HG02840 (cell line): ENCODE data around the gene CEACAM7.
"Not testable (repeated sequence)": the region's sequence is repeated elsewhere in the genome, so short reads cannot be mapped to it uniquely, and the experiment has no call there.

Experiments used
- ATAC-seq: cut with Tn5 transposase; IDR thresholded peaks from one replicate; pipeline ENCODE4 v1.9.1; 2021; ENCODE audit warnings: mild to moderate bottlenecking, moderate library complexity, moderate number of reproducible peaks; ENCODE audit not compliant: unreplicated experiment, low FRiP score

Gene CEACAM7

DNA sequence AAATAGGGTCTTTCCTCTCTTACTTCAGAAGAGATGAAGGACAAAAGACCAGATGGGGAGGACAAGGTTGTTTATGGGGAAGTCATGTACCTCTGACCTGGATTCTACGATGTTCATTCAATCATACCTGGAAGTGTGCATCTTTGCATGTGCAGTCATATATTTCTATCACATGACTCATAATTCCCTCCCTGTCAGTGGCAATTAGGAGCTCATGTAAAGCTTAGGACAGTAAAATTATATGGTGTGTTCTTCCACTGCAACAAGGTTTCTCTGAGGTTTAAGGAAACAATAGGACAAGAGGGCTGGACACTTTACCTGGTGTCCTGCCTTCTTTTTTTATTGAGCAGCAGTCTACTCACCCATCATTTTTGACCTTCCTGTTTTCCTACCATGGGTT is 19.8 kb downstream of the CEACAM7 start:
- no peak for ATAC-seq

- ATAC-seq: no peak
Measured at GRCh38 chr19:41666075-41666474, 22.0 kb downstream of the CEACAM7 start.

DNA sequence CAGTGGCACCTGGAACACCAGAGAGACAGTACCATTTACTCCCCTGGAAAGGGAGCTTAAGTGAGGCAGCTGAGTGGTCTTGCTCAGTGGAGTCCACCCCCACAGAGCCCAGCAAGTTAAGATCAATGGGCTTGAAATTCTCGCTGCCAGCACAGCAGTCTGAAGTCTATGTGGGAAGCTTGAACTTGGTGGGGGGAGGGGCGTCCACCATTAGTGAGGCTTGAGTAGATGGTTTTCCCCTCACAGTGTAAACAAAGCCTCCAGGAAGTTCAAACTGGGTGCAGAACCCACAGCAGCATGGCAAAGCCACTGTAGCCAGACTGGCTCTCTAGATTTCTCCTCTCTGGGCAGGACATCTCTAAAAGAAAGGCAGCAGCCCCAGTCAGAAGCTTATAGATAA is 30.9 kb downstream of the CEACAM7 start:
- no peak for ATAC-seq

- not testable (repeated sequence) for ATAC-seq
Measured at GRCh38 chr19:41656756-41657155, 31.3 kb downstream of the CEACAM7 start.

DNA sequence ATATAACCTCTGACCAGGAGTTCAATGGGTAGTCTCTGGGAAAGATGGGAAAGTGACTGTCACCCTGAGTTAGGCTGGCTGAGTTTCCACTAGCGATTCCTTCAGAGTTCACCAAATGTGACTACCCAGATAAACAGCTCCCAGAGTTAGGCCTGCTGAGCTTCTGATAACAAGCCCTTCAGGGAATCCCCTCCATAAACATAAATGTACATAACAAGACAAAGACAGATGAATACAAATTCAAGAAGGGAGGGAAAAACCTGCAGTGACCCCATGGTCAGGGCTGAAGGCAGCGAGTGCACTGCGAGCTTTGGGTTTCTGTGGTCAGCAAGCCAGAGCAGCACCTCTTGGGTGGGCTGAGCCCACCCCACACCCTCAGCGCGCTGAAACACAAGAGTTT is 35.8 kb downstream of the CEACAM7 start:
- ATAC-seq: no peak

DNA sequence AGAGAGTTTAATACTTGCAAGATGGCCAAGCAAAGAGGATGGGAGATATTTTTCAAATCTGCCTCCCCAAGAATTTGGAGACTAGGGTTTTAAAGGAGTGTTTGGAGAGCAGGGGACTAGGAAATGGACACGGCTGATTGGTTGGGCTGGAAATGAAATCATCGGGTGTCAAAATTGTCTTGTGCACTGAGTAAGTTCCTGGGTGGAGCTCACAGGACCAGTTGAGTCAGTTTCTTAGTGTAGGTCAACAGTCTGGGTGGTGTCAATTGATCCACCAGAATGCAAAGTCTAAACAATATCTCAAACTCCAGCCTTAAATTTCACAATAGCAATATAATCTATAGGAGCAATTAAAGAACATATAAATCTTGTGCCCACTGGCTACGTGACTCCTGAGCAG is 38.2 kb downstream of the CEACAM7 start:
- ATAC-seq: no peak

GRCh38 chr19:41646589-41647204 is 41.4 kb downstream of the CEACAM7 start:
- no peak for ATAC-seq

DNA sequence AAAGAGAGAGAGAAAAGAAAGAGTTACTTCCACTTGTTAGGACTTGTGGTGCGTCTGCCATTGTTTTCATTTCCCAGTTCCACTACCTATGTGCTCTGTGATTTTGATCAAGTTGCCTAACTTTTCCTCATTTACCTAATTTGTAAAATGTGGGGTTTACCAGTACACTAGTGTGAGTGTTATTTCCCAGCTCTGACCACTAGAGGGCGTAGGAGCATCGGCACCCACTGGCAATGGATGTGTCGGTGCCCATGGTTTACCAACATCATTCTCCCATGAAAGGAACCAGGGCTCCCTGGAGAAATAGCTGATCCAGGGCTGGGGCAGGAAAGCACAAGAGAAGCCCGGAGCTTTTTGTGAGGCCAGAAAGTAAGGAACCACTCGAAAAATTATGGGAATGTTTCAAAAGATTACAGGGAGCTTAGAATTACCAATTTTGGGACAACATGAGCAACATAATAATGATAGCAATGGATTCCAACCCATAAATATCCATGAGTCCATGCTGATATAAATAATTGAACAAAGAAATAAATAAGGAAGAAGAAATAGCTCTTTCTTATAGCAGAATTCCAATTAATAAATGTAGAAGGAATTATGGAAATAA is 46.1 kb downstream of the CEACAM7 start:
- ATAC-seq: no peak

DNA sequence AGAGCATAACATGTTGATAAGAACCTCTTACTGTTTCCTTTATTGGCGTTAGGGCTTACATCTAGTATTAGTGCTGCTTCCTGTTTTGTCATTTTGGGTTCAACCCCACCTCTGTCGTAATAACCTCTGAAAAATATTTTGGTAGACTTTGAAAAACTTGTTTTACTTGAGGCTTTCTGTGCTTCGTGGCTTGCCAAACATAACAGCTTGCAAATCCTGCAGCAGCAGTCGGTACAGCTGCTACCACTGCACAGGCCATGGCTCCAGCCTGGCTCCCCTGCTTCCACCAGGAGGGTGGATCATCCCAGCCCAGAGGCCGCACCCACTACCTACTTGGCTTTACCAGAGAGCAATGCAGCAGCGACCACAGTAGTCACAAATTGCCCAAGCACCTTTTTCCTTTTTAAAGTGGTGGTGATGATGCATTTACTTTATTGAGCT is 49.4 kb downstream of the CEACAM7 start:
- ATAC-seq: no peak

DNA sequence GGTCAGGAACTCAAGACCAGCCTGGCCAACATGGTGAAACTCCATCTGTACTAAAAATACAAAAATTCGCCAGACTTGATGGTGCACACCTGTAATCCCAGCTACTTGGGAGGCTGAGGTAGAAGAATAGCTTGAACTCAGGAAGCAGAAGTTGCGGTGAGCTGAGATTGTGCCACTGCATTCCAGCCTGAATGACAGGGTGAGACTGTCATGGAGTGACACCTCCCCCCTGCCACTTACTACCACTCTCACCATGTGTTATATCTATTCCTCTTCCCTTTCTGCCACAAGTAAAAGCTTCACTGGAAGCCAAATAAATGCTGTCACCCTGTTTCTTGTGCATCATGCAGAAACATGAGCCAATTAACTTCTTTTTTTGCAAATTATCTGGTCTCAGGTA is 50.6 kb downstream of the CEACAM7 start:
- ATAC-seq: no peak

DNA sequence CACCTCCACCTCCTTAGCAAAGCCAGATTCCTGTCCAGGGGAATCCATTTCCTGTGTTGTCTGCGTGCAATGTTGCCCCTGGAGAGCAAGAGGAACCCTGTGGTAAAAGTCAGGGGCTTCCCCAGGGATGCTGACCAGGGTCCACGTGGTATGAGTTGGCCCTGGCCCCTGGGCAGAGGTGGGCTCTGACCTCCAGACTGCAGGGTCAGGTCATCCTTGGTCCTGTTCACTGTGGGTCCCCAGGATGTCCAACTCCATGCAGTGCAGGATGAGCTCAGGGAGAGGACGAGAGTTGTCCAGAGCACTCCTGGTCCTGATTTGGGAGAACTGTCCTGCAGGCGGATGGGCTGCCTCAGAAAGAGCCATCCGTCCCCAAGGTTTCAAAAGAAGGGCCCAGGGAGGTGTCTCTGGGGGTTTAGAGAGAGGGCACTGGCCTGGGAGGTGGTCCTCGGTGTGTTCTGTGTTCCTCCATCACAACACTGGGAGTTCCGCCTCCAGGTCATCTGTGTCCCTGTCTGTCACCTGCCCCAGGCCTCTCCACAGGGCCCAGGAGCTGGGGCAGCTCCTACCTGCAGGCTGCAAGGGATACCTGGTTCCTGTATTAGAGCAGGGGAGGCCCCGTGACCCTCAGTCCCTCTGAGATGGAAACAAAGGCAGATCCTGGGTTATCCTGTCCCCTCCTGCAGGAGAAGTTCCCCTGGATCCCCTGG is 59.9 kb downstream of the CEACAM7 start:
- ATAC-seq: no peak

DNA sequence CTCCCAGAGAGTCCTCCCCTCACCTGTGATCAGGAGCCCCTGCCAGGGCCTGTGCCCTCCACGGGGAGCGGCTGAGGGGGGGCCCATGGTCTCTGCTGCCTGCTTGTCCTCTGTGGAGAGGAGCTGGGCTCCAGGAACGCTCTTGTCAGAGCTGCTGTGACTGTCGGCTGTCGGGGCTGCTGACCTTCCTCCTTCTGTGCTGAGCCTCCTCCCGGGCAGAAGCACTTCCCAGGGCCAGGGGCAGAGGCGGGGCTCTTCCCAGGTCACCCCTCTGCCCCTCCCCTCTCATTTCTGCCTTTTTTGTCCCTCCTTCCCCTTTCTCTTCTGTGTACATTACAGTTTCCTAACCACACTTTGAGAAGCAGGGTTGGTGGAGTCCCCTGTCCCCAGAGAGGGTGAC is 61.2 kb downstream of the CEACAM7 start, which contains the start of gene CEACAM4:
CEACAM4 (minus strand) TSS at position 198 of the 400 bp plus-strand sequence; CDS start at position 87, 111 bp downstream.
- no peak for ATAC-seq

DNA sequence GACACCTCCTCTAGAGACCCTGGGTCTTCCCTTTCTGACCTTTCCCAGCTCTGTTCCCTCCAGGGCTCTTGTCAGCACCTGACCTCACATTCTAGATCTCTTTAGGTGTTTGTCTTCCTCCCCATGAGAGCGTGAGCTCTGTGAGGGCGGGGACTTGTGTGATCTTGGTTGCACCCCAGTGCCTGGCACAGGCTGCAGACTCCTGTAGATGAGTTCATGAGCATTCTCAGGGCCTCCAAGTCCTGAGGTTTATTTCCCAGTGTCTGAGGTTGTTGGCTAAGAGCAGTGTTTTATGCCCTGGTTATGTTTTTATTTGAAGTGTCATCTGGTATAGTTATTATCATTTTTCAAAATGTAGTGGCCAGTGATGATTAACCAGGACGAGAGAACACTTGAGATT is 61.8 kb downstream of the CEACAM7 start:
- ATAC-seq: no peak

GRCh38 chr19:41624937-41625336 is 63.1 kb downstream of the CEACAM7 start:
- no peak for ATAC-seq

DNA sequence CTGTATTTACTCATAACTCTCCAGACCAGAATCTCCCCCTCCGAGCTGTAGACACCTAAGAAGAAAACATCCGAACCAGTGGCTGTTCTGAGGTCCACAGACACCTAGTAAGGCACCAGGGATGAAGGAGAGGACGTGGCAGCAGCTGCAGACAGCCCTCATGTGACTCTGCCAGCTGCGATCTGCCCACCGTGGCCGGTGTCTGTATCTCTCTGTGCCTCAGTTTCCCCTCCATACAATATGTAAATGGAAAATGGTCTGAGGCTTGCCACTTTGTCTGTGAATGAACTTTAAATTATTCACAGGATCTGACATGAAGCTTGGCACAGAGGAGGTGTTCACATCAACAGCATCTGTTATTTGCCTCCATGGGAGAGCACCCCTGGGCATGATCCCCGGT is 63.6 kb downstream of the CEACAM7 start:
- no peak for ATAC-seq

DNA sequence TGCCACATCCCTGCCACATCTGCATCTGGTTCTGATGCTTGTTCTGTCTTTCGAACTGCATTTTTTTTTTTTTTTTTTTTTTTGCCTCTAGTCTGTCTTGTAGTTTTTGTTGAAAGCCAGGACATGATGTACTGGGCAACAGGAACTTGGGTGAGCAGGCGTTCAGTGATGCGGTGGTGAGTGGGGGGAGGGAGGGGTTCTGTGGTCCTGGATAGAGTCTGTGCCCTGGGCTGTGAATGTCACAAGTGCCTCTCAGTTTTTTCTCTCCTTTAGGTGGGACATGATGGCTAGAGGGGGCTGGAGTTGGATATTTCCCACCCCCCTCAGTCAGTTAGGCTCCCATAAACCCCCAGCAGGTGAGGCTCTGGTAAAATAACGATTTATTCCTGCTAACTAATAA is 64.7 kb downstream of the CEACAM7 start:
- no peak for ATAC-seq
